Gastroesophageal sphincter (tissue), 4 donors: ENCODE measurements around the gene NMRK1. TPM values are rescaled to one million over a fixed set of nuclear protein-coding genes. Genes with fewer than 3 reads are reported as not detected.

Experiments used
- ATAC-seq: fragments of 150-250 bp; one replicate; pipeline ENCODE4 v1.9.1; 2016; ENCODE audit warnings: mild to moderate bottlenecking, moderate library complexity
- H3K27ac ChIP-seq, 4 donors: fragments of 200-600 bp; sonication (generic) in 3 of 4; 1 replicate in 3 of 4; 2 replicates in 1 of 4; pipeline ENCODE4 v1.5.1; 2016 to 2019
- H3K27me3 ChIP-seq: fragments of 200-600 bp; sonication (generic); one replicate; pipeline ENCODE4 v1.5.1; 2019
- H3K36me3 ChIP-seq, 2 donors: fragments of 200-600 bp; sonication (generic); one replicate each; pipeline ENCODE4 v1.5.1; 2019; ENCODE audit warnings: control low read depth in 1 of 2
- H3K4me1 ChIP-seq, 3 donors: fragments of 200-600 bp; sonication (generic); 1 replicate in 2 of 3; 2 replicates in 1 of 3; pipeline ENCODE4 v1.5.1; 2016 to 2019; ENCODE audit warnings: control low read depth in 2 of 3
- H3K4me3 ChIP-seq, 2 donors: fragments of 200-600 bp; sonication (generic); one replicate each; pipeline ENCODE4 v1.5.1; 2019; ENCODE audit warnings: mild to moderate bottlenecking in 1 of 2, moderate library complexity in 1 of 2
- H3K9me3 ChIP-seq, 3 donors: fragments of 200-600 bp; sonication (generic); one replicate each; pipeline ENCODE4 v1.5.1; 2017 to 2019; ENCODE audit warnings: control low read depth in 2 of 3
- CTCF ChIP-seq, 4 experiments: fragments of 200-600 bp in 2 of 4; fragments of 450-650 bp in 2 of 4; sonication (generic) in 1 of 4; IDR thresholded peaks; one replicate each; pipeline ENCODE4 v1.5.1; 2017 to 2019; ENCODE audit warnings: antibody characterized with exemption in 4 of 4, mild to moderate bottlenecking in 2 of 4, moderate library complexity in 2 of 4
- EP300 ChIP-seq: sonication (generic); formaldehyde crosslinking; IDR thresholded peaks from one replicate; pipeline ENCODE4 v1.6.1; 2017; ENCODE audit warnings: antibody characterized with exemption, mild to moderate bottlenecking
- POLR2A ChIP-seq, 2 donors: fragments of 450-650 bp; IDR thresholded peaks; one replicate each; pipeline ENCODE4 v1.6.1; 2017; ENCODE audit warnings: antibody characterized with exemption in 2 of 2, mild to moderate bottlenecking in 2 of 2, moderate library complexity in 1 of 2
- POLR2AphosphoS5 ChIP-seq: sonication (generic); formaldehyde crosslinking; IDR thresholded peaks from one replicate; pipeline ENCODE4 v1.6.1; 2017; ENCODE audit warnings: antibody characterized with exemption
- WGBS, 2 donors: methylation state at CpG; one replicate each; pipeline ENCODE4 v1.1.5; 2018; ENCODE audit warnings: low coverage in 1 of 2; 5-methylcytosine and 5-hydroxymethylcytosine counted together
- total RNA-seq, 4 donors: library from RNA; depleted of rRNA; stranded (reverse); fragments of >200 nt; gene quantifications; one replicate each; pipeline ENCODE4 v1.1.0, GENCODE V29; 2016

The NMRK1 gene
- total RNA-seq, result 10 to 100 TPM in 2 of 4 donors, 1 to 10 TPM in 2; 6.3 to 21.5 (median 13.6) TPM

GRCh38 chr9:75087824-75088645, at the start of gene NMRK1, which contains the start of gene OSTF1:
NMRK1 (minus strand) TSS chr9:75088155; CDS start chr9:75083115, 5,040 bp downstream.
OSTF1 (plus strand) TSS chr9:75088514; CDS start chr9:75088693, 179 bp downstream.
- 0% methylated on average over 15 of the region's 93 CpGs; no CpG with 5 or more reads in 1 of the 2 donors for WGBS, 2 donors
- Histone ChIP-seq H3K4me3 (peak within 1 kb of the TSS; percentile 81 to 92), H3K4me1 (peaks cover 0 to 49% (median 0%) of the 10 kb centered on the region in 3 donors), H3K36me3 (no peaks in the 10 kb centered on the region), H3K9me3 (no peaks in the 10 kb centered on the region), H3K27ac (peak within 1 kb of the TSS; percentile 85 to 98 (median 97)), H3K27me3 (no peaks in the 10 kb centered on the region)
- peak; percentile 98 for ATAC-seq
- peak in 1 of 4 experiments; percentile 13 for TF ChIP-seq CTCF (IDR thresholded peaks at IDR 0.05)
- peak; percentile 93 to 95 for TF ChIP-seq POLR2A (IDR thresholded peaks at IDR 0.05)
- peak; percentile 89 for TF ChIP-seq POLR2AphosphoS5
- no peak for TF ChIP-seq EP300

- Histone ChIP-seq H3K9me3 (no peaks in the 10 kb centered on the region), H3K27ac (no peak overlapping the region), H3K27me3 (no peaks in the 10 kb centered on the region), H3K4me1 (no peaks in the 10 kb centered on the region), H3K4me3 (no peak overlapping the region), H3K36me3 (peaks cover 4 to 87% of the 10 kb centered on the region in 2 donors)
- 86 to 100% methylated on average over 2 of the region's 2 CpGs for WGBS, 2 donors
- no peak for ATAC-seq
- TF ChIP-seq EP300, result no peak
Observed at GRCh38 chr9:75134495-75134894, 46.5 kb upstream of the NMRK1 start.

- no peaks in the 10 kb centered on the region for H3K9me3 ChIP-seq
- H3K4me1 ChIP-seq, result no peaks in the 10 kb centered on the region
- peaks cover 4 to 84% of the 10 kb centered on the region in 2 donors for H3K36me3 ChIP-seq
- no peaks in the 10 kb centered on the region for H3K27me3 ChIP-seq
- no peak for ATAC-seq
- 82 to 93% methylated on average over 2 to 3 of the region's 3 CpGs for WGBS, 2 donors
- no peak overlapping the region for H3K4me3 ChIP-seq
- no peak overlapping the region for H3K27ac ChIP-seq
- TF ChIP-seq POLR2A (IDR thresholded peaks at IDR 0.05), result no peak
- TF ChIP-seq EP300, result no peak
Observed at GRCh38 chr9:75133396-75133795, 45.4 kb upstream of the NMRK1 start.

GRCh38 chr9:75132244-75132643, 44.3 kb upstream of the NMRK1 start:
- Histone ChIP-seq H3K4me1 (no peaks in the 10 kb centered on the region), H3K4me3 (no peak overlapping the region), H3K27me3 (no peaks in the 10 kb centered on the region), H3K9me3 (no peaks in the 10 kb centered on the region), H3K27ac (no peak overlapping the region), H3K36me3 (peaks cover 4 to 73% of the 10 kb centered on the region in 2 donors)
- TF ChIP-seq EP300 (no peak), POLR2AphosphoS5 (no peak)
- ATAC-seq, result no peak
- WGBS, 2 donors, result 95 to 100% methylated on average over 1 to 4 of the region's 4 CpGs

- Histone ChIP-seq H3K4me1 (no peaks in the 10 kb centered on the region), H3K27me3 (no peaks in the 10 kb centered on the region), H3K27ac (no peak overlapping the region), H3K36me3 (peaks cover 4 to 67% of the 10 kb centered on the region in 2 donors), H3K4me3 (no peak overlapping the region), H3K9me3 (no peaks in the 10 kb centered on the region)
- TF ChIP-seq POLR2AphosphoS5, result no peak
- TF ChIP-seq EP300, result no peak
- no peak for TF ChIP-seq CTCF (IDR thresholded peaks at IDR 0.05)
- TF ChIP-seq POLR2A (IDR thresholded peaks at IDR 0.05), result no peak
- no peak for ATAC-seq
- WGBS, 2 donors, result 82 to 95% methylated on average over 3 of the region's 3 CpGs
Observed at GRCh38 chr9:75131700-75132099, 43.7 kb upstream of the NMRK1 start.

GRCh38 chr9:75130621-75131230, 42.8 kb upstream of the NMRK1 start:
- Histone ChIP-seq H3K4me1 (no peaks in the 10 kb centered on the region), H3K4me3 (no peak overlapping the region), H3K9me3 (no peaks in the 10 kb centered on the region), H3K27me3 (no peaks in the 10 kb centered on the region), H3K27ac (no peak overlapping the region), H3K36me3 (peaks cover 3 to 57% of the 10 kb centered on the region in 2 donors)
- ATAC-seq, result no peak
- WGBS, 2 donors, result 66 to 76% methylated on average over 5 of the region's 5 CpGs
- no peak for TF ChIP-seq POLR2AphosphoS5
- TF ChIP-seq POLR2A (IDR thresholded peaks at IDR 0.05), result no peak

GRCh38 chr9:75130172-75130571, 42.2 kb upstream of the NMRK1 start:
- 85 to 97% methylated on average over 5 of the region's 5 CpGs for WGBS, 2 donors
- no peaks in the 10 kb centered on the region for H3K27me3 ChIP-seq
- TF ChIP-seq POLR2A (IDR thresholded peaks at IDR 0.05) (no peak), POLR2AphosphoS5 (no peak), CTCF (IDR thresholded peaks at IDR 0.05) (no peak), EP300 (no peak)
- no peaks in the 10 kb centered on the region for H3K4me1 ChIP-seq
- H3K36me3 ChIP-seq, result peaks cover 2 to 53% of the 10 kb centered on the region in 2 donors
- ATAC-seq, result no peak
- H3K27ac ChIP-seq, result no peak overlapping the region
- H3K9me3 ChIP-seq, result no peaks in the 10 kb centered on the region
- H3K4me3 ChIP-seq, result no peak overlapping the region
